D721Med (cell line): ENCODE results near the gene KISS1R.

Experiments used
- DNase-seq: peaks from one replicate; pipeline ENCODE4 v3.0.0; 2011; ENCODE audit warnings: low spot score; ENCODE audit not compliant: insufficient read length
- FAIRE-seq: peaks from 2 replicates; lab custom pipeline; 2011; peaks lifted over from hg19 to GRCh38; lab: Jason Lieb, UNC
- TF ChIP-seq, protein P1 (sequence below): IDR thresholded peaks from 2 replicates; pipeline ENCODE4 v1.5.1; 2012; ENCODE audit warnings: mild to moderate bottlenecking, control low read depth; ENCODE audit not compliant: insufficient read depth; ENCODE audit errors: missing control alignments

The KISS1R gene

DNA sequence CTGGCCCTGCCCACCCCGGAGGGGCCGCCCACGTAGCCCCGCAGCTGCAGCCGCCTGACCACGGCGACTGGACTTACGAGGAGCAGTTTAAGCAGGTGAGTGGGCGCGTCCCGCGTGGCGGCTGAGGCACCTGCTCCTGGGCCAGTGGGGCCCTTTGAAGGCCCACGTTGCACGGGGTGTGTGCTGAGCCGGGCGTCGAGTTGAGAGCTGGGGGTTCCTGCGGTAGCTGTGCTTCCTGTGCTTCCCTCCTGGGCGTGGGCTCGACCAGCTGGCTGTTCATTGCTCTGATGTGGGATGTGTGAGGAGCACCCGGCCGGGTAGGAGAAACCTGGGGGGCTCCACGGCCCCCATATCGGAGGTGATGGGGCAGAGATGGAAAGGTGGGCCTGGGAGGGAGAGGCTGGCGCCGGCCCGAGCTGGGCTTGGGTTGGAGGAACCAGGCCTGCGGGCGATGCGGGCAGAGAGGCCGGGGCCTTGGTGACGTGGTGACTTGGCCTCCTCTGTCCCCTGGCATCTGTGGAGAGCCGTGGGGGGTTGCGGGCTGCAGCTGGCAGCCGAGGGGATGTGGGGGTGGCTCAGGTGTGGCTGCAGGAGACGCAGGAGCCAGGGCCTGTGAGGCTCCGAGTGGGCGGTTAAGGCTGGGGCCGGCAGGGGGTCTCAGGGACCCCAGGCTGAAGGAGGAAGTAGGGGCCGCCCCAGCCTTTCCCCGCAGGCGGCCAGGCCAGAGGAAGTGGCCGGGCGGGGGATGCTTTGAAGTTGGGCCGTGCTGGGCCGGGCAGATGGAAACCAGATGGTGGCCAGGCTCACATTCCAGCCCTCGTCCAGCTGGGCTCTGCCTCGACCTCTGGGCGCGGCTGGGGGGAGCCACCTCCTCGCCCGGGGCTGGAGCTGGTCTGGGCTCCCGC, 15.8 kb downstream of the KISS1R start:
- TF ChIP-seq, protein P1, sequence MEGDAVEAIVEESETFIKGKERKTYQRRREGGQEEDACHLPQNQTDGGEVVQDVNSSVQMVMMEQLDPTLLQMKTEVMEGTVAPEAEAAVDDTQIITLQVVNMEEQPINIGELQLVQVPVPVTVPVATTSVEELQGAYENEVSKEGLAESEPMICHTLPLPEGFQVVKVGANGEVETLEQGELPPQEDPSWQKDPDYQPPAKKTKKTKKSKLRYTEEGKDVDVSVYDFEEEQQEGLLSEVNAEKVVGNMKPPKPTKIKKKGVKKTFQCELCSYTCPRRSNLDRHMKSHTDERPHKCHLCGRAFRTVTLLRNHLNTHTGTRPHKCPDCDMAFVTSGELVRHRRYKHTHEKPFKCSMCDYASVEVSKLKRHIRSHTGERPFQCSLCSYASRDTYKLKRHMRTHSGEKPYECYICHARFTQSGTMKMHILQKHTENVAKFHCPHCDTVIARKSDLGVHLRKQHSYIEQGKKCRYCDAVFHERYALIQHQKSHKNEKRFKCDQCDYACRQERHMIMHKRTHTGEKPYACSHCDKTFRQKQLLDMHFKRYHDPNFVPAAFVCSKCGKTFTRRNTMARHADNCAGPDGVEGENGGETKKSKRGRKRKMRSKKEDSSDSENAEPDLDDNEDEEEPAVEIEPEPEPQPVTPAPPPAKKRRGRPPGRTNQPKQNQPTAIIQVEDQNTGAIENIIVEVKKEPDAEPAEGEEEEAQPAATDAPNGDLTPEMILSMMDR, result no peak
- FAIRE-seq, result no peak

GRCh38 chr19:933553-933882, 16.4 kb downstream of the KISS1R start:
- no peak for FAIRE-seq

More for the DNA sequence above, 15.8 kb downstream of the KISS1R start:
- no peak for DNase-seq

DNA sequence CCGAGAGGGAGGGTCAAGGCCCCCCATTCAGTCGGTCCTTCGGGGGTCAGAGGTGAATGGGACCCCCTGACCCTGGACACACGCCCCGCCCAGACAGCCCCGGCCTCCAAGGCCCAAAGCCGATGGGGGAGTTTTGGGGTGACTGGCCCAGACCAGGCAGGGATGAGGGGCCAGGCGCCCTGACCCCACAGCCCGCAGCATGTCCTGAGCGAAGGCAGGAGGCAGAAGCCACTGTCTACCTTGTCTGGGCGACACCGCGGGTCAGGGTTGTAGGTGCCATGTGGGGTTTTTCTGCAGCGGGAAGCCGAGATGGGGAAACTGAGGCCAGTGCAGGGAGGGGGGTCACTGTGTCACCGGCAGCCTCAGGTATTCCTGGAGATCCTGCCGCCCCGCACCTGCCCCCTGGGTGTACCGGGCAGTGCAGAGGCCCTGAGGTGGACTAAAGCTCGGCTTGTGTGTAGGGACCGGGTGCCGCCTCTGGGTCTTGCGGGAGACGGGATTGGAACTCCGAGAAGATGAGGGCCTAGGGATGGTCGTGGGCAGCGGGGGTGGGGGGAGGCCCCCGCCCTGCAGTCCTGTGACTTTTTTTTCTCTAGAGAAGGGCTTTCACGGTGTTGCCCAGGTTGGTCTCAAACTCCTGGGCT, 17.2 kb downstream of the KISS1R start:
- no peak for FAIRE-seq
- TF ChIP-seq, protein P1, result no peak
- no peak for DNase-seq

More at GRCh38 chr19:933553-933882, 16.4 kb downstream of the KISS1R start:
- no peak for DNase-seq
- TF ChIP-seq, protein P1, result no peak

DNA sequence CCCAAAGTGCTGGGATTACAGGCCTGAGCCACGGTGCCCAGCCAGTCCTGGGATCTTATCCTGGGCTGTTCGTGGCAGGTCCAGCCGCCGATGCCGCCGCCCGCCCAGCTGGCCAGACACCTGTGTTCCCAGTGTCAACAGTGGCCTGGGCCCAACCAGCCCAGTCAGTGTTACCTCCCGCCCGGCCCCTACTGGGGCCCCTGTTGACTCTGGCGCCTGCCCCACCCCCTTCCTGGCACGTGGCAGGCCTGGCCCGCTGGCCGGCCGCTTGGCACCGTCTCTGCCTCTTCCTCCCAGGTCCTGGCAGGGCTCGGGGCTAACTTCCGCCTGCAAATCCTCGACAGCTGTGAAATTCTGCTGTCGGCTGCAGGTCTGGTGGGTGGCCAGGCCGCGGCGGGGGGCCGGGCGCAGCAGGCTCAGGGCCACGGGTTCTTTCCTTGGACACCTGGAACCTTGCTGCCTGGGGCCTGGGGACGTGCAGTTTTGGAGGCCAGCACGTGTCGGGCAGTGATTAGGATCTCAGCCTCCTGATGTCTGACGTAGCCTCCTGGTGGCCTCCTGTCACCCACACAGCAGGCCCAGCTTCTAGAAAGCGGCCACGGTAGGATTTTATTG, 17.8 kb downstream of the KISS1R start:
- TF ChIP-seq, protein P1, result no peak
- no peak for FAIRE-seq
- DNase-seq, result no peak

DNA sequence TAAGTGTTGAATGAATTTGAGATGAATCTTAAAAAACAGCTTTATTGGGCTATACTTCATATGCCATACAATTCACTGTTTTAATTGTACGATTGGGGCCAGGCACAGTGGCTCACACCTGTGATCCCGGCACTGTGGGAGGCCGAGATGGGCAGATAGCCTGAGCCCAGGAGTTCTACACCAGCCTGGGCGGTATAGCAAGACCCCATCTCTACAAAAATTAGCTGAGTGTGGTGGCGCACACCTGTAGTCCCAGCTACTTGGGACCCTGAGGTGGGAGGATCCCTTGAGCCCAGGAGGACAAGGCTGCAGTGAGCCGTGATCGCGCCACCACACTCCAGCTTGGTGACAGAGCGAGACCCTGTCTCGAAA, 19.0 kb downstream of the KISS1R start:
- FAIRE-seq (no peak), DNase-seq (no peak)
- TF ChIP-seq, protein P1, result no peak

DNA sequence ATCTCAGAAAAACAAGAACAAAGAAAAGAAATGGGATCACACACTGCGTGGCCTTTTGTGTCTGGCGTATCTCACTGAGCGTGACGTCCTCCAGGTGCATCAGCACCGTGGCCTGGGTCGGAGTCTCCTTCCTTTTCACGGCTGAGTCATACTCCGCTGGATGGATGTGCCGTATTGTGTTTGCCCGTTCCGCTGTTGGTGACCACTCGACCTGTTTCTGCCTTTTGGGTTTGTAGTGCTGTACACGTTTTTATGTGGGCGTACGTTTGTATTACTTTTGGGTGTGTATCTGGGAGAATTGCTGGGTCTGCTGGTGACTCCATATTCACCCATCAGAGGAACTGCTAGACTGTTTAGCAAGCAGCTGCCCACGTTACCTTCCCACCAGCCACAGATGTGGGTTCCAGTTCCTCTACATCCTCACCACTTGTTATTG, 20.1 kb downstream of the KISS1R start:
- TF ChIP-seq, protein P1, result no peak
- DNase-seq, result no peak
- no peak for FAIRE-seq
